Glomerular visceral epithelial cell (primary cell): Measurements from ENCODE around the gene SPATA12.
A peak's percentile ranks its signal among the peaks of the same experiment; 100 is the strongest.

Experiments
- DNase-seq: peaks from one replicate; pipeline ENCODE4 v3.0.0-alpha.2; 2016; ENCODE audit errors: extremely low spot score

SPATA12 gene

GRCh38 chr3:57052662-57053061 is 7.8 kb upstream of the SPATA12 start:
- DNase-seq = no peak

- DNase-seq = no peak
Observed at GRCh38 chr3:57053122-57053521, 7.3 kb upstream of the SPATA12 start.

- DNase-seq = no peak
Observed at GRCh38 chr3:57057351-57057750, 3.1 kb upstream of the SPATA12 start.

- no peak for DNase-seq
Observed at GRCh38 chr3:57059411-57059810, 1.1 kb upstream of the SPATA12 start.

- no peak for DNase-seq
Observed at GRCh38 chr3:57061556-57061955, 1.1 kb downstream of the SPATA12 start.

- DNase-seq = no peak
Observed at GRCh38 chr3:57062101-57062631, 1.7 kb downstream of the SPATA12 start.

GRCh38 chr3:57063032-57063431 is 2.6 kb downstream of the SPATA12 start:
- DNase-seq = no peak

GRCh38 chr3:57064001-57064400 is 3.5 kb downstream of the SPATA12 start:
- no peak for DNase-seq

GRCh38 chr3:57064572-57064971 is 4.1 kb downstream of the SPATA12 start:
- no peak for DNase-seq

GRCh38 chr3:57065588-57065987 is 5.1 kb downstream of the SPATA12 start:
- peak; percentile 73 for DNase-seq

GRCh38 chr3:57066471-57066870 is 6.0 kb downstream of the SPATA12 start:
- DNase-seq = no peak

- DNase-seq = peak; percentile 95
Observed at GRCh38 chr3:57068437-57069089, 8.1 kb downstream of the SPATA12 start.

GRCh38 chr3:57069503-57069902 is 9.0 kb downstream of the SPATA12 start:
- DNase-seq = no peak

GRCh38 chr3:57073628-57074027 is 13.2 kb downstream of the SPATA12 start:
- DNase-seq = no peak

GRCh38 chr3:57074135-57074534 is 13.7 kb downstream of the SPATA12 start:
- DNase-seq = no peak

- no peak for DNase-seq
Observed at GRCh38 chr3:57076422-57076951, 16.0 kb downstream of the SPATA12 start.

GRCh38 chr3:57077630-57078343 is 17.3 kb downstream of the SPATA12 start:
- DNase-seq = no peak

GRCh38 chr3:57078344-57078634 is 17.8 kb downstream of the SPATA12 start:
- peak; percentile 45 for DNase-seq

GRCh38 chr3:57078635-57079473 is 18.4 kb downstream of the SPATA12 start:
- peak; percentile 64 for DNase-seq

GRCh38 chr3:57079474-57079831 is 19.0 kb downstream of the SPATA12 start:
- DNase-seq = no peak

GRCh38 chr3:57080171-57080570 is 19.7 kb downstream of the SPATA12 start:
- DNase-seq = no peak

- no peak for DNase-seq
Observed at GRCh38 chr3:57081173-57081572, 20.7 kb downstream of the SPATA12 start.
